Uterus (tissue), 4 donors: Measurements from ENCODE around the gene SELENOM. TPM values are rescaled to one million over a fixed set of nuclear protein-coding genes. Genes with fewer than 3 reads are reported as not detected.

Source experiments
- DNase-seq, 2 donors: peaks; one replicate each; pipeline ENCODE4 v3.0.0-alpha.2; 2019 to 2020
- H3K27ac ChIP-seq, 2 donors: fragments of 200-600 bp; sonication (generic); 1 replicate in 1 of 2; 2 replicates in 1 of 2; pipeline ENCODE4 v1.5.1; 2016 to 2018
- H3K27me3 ChIP-seq, 2 donors: fragments of 200-600 bp; sonication (generic); one replicate each; pipeline ENCODE4 v1.5.1; 2018 to 2019; ENCODE audit warnings: control low read depth in 1 of 2
- H3K36me3 ChIP-seq, 2 donors: fragments of 200-600 bp; sonication (generic); one replicate each; pipeline ENCODE4 v1.5.1; 2019; ENCODE audit warnings: control low read depth in 1 of 2
- H3K4me1 ChIP-seq, 2 donors: fragments of 200-600 bp; sonication (generic); one replicate each; pipeline ENCODE4 v1.5.1; 2018 to 2019; ENCODE audit warnings: control low read depth in 1 of 2
- H3K4me3 ChIP-seq, 2 donors: fragments of 200-600 bp; sonication (generic); 1 replicate in 1 of 2; 2 replicates in 1 of 2; pipeline ENCODE4 v1.5.1; 2018 to 2019; ENCODE audit warnings: mild to moderate bottlenecking in 1 of 2
- H3K9me3 ChIP-seq, 2 donors: fragments of 200-600 bp; sonication (generic); one replicate each; pipeline ENCODE4 v1.5.1; 2019; ENCODE audit warnings: control low read depth in 1 of 2
- CTCF ChIP-seq, 4 experiments: fragments of 200-600 bp in 2 of 4; fragments of 450-650 bp in 2 of 4; sonication (generic) in 2 of 4; IDR thresholded peaks; one replicate each; pipeline ENCODE4 v1.5.1; 2016 to 2019; ENCODE audit warnings: antibody characterized with exemption in 4 of 4, mild to moderate bottlenecking in 2 of 4, moderate library complexity in 1 of 4
- POLR2A ChIP-seq, 2 donors: fragments of 450-650 bp; IDR thresholded peaks; one replicate each; pipeline ENCODE4 v1.6.1; 2016; ENCODE audit warnings: antibody characterized with exemption in 2 of 2, mild to moderate bottlenecking in 1 of 2, moderate library complexity in 1 of 2
- intact Hi-C: fragments of 100-400 bp; cut with DNase I; formaldehyde crosslinking; loops from one replicate; pipeline ENCODE4 v1.15.1; 2023; ENCODE audit warnings: low total_unique reads
- total RNA-seq, 4 donors: library from RNA; depleted of rRNA in 3 of 4; stranded (reverse); fragments of >200 nt in 3 of 4; gene quantifications; one replicate each; pipeline versions ENCODE4 v1.1.0 to v1.2.4, GENCODE V29; 2014 to 2023
- donor health status: DM: yes; HTN: yes; CAD: no.

SELENOM gene
- total RNA-seq, 4 donors from 2014 or later, result 91.7 to 2,170 (median 948) TPM

- TF ChIP-seq POLR2A (IDR thresholded peaks at IDR 0.05) (peak in 1 of 2 donors; percentile 18), CTCF (IDR thresholded peaks at IDR 0.05) (peak in 1 of 4 experiments; percentile 16)
- Histone ChIP-seq H3K4me3 (peak overlapping the region in 1 of 2 donors; percentile 95), H3K27me3 (no peaks in the 10 kb centered on the region), H3K36me3 (no peaks in the 10 kb centered on the region), H3K4me1 (peaks cover 0 to 4% of the 10 kb centered on the region in 2 donors), H3K27ac (peak overlapping the region; percentile 96 to 100), H3K9me3 (no peaks in the 10 kb centered on the region)
- intact Hi-C loops, result no loop called here
- DNase-seq, result peak; percentile 75 to 83
Measured at GRCh38 chr22:31103899-31104694, 3.3 kb downstream of the SELENOM start.

- intact Hi-C loops, result no loop called here
- DNase-seq, result peak in 1 of 2 donors; percentile 28
- TF ChIP-seq CTCF (IDR thresholded peaks at IDR 0.05) (peak in 1 of 4 experiments; percentile 12), POLR2A (IDR thresholded peaks at IDR 0.05) (no peak)
- Histone ChIP-seq H3K9me3 (no peaks in the 10 kb centered on the region), H3K36me3 (no peaks in the 10 kb centered on the region), H3K4me1 (peaks cover 0 to 4% of the 10 kb centered on the region in 2 donors), H3K27ac (peak overlapping the region; percentile 96 to 100), H3K4me3 (no peak overlapping the region), H3K27me3 (no peaks in the 10 kb centered on the region)
Measured at GRCh38 chr22:31103111-31103510, 4.3 kb downstream of the SELENOM start.

GRCh38 chr22:31102441-31103081, 4.8 kb downstream of the SELENOM start:
- peak; percentile 43 to 48 for TF ChIP-seq POLR2A (IDR thresholded peaks at IDR 0.05)
- TF ChIP-seq CTCF (IDR thresholded peaks at IDR 0.05), result peak in 1 of 4 experiments; percentile 3
- peak; percentile 91 to 97 for DNase-seq
- intact Hi-C loops, result no loop called here
- Histone ChIP-seq H3K27ac (peak overlapping the region; percentile 96 to 100), H3K27me3 (no peaks in the 10 kb centered on the region), H3K9me3 (no peaks in the 10 kb centered on the region), H3K36me3 (no peaks in the 10 kb centered on the region), H3K4me1 (peaks cover 0 to 4% of the 10 kb centered on the region in 2 donors), H3K4me3 (no peak overlapping the region)

- intact Hi-C loops, result no loop called here
- peaks cover 4 to 10% of the 10 kb centered on the region in 2 donors for H3K4me1 ChIP-seq
- TF ChIP-seq CTCF (IDR thresholded peaks at IDR 0.05), result no peak
- TF ChIP-seq POLR2A (IDR thresholded peaks at IDR 0.05), result no peak
- H3K9me3 ChIP-seq, result no peaks in the 10 kb centered on the region
- H3K36me3 ChIP-seq, result no peaks in the 10 kb centered on the region
- H3K27me3 ChIP-seq, result no peaks in the 10 kb centered on the region
- no peak for DNase-seq
- H3K4me3 ChIP-seq, result no peak overlapping the region
- peak overlapping the region; percentile 96 to 100 for H3K27ac ChIP-seq
Measured at GRCh38 chr22:31100762-31101525, 6.4 kb downstream of the SELENOM start.
